ENCODE measurements around the gene PEX10.
"Not testable (repeated sequence)": the region's sequence is repeated elsewhere in the genome, so short reads cannot be mapped to it uniquely, and the experiment has no call there.

PEX10 gene

GRCh38 chr1:2442661-2443060 is 30.3 kb upstream of the PEX10 start:
- no peak for DNase-seq

- DNase-seq: no peak
Measured at GRCh38 chr1:2441746-2442145, 29.4 kb upstream of the PEX10 start.

- not testable (repeated sequence) for DNase-seq
Measured at GRCh38 chr1:2440346-2440745, 28.0 kb upstream of the PEX10 start.

- no peak for DNase-seq
Measured at GRCh38 chr1:2439369-2439768, 27.0 kb upstream of the PEX10 start.

GRCh38 chr1:2438641-2439040 is 26.3 kb upstream of the PEX10 start:
- no peak for DNase-seq

- DNase-seq: no peak
Measured at GRCh38 chr1:2438038-2438437, 25.7 kb upstream of the PEX10 start.

- no peak for DNase-seq
Measured at GRCh38 chr1:2437617-2438016, 25.3 kb upstream of the PEX10 start.

GRCh38 chr1:2436876-2437275 is 24.5 kb upstream of the PEX10 start:
- DNase-seq: no peak

- no peak for DNase-seq
Measured at GRCh38 chr1:2435746-2436355, 23.5 kb upstream of the PEX10 start.

GRCh38 chr1:2435091-2435490 is 22.7 kb upstream of the PEX10 start:
- no peak for DNase-seq

- no peak for DNase-seq
Measured at GRCh38 chr1:2433936-2434655, 21.7 kb upstream of the PEX10 start.

- DNase-seq: no peak
Measured at GRCh38 chr1:2433196-2433595, 20.8 kb upstream of the PEX10 start.

- no peak for DNase-seq
Measured at GRCh38 chr1:2432441-2432844, 20.1 kb upstream of the PEX10 start.

- no peak for DNase-seq
Measured at GRCh38 chr1:2431518-2431917, 19.2 kb upstream of the PEX10 start.

- no peak for DNase-seq
Measured at GRCh38 chr1:2431103-2431502, 18.7 kb upstream of the PEX10 start.

GRCh38 chr1:2430592-2430973 is 18.2 kb upstream of the PEX10 start:
- no peak for DNase-seq

- DNase-seq: peak; percentile 54
Measured at GRCh38 chr1:2429780-2430591, 17.6 kb upstream of the PEX10 start.

GRCh38 chr1:2428490-2428889 is 16.1 kb upstream of the PEX10 start:
- no peak for DNase-seq

GRCh38 chr1:2427976-2428375 is 15.6 kb upstream of the PEX10 start:
- no peak for DNase-seq

GRCh38 chr1:2427051-2427450 is 14.7 kb upstream of the PEX10 start:
- DNase-seq: no peak

GRCh38 chr1:2426540-2426939 is 14.2 kb upstream of the PEX10 start:
- no peak for DNase-seq

GRCh38 chr1:2425892-2426291 is 13.5 kb upstream of the PEX10 start:
- peak; percentile 43 for DNase-seq

- no peak for DNase-seq
Measured at GRCh38 chr1:2422523-2422922, 10.2 kb upstream of the PEX10 start.

GRCh38 chr1:2419416-2419815 is 7.1 kb upstream of the PEX10 start:
- no peak for DNase-seq

Data from NCI-H82 (cell line).